Pons (tissue), 1 donor: ENCODE results near the gene WDR70.
"Not testable (repeated sequence)": the region's sequence is repeated elsewhere in the genome, so short reads cannot be mapped to it uniquely, and the experiment has no call there.

ENCODE experiments used
- DNase-seq: peaks from one replicate; pipeline ENCODE4 v3.0.0-alpha.2; 2016; ENCODE audit warnings: low spot score

The WDR70 gene

DNA sequence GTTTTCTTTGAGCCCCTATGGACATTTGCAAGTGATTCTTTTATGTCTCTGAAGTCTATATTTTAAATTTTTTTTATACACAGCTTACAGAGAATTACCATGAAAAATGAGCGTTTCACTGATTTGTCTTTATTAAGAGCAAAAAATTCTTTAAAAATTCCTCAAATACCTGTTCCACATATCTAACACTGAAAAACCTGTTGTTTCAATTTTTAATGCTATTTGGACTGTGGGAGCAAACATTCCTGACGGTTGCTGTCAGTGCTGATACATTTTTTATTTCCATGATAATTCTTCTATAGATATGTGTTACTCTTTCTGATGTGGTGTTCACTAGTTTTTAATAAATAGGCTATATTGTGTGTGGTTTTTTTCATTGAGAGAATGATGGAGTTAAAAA, 261.0 kb downstream of the WDR70 start:
- no peak for DNase-seq

DNA sequence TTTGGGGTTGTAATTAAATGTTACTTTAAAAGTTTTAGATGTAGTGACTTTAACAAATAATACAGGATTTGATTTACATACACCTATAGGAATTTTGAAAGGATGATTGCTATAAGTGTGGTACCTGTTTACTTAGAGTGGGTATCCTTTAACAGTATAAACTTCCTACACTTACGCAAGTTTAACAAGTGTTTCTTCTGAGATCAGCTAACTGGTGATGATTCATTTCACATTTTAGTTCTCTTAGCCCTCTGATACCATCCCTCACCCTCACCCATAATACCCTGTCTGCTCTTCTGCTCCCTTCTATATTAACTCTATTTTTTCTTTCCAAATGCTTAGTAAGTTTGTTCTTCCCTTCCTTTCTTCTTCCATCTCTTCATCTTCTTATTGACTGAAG, 262.8 kb downstream of the WDR70 start:
- no peak for DNase-seq

DNA sequence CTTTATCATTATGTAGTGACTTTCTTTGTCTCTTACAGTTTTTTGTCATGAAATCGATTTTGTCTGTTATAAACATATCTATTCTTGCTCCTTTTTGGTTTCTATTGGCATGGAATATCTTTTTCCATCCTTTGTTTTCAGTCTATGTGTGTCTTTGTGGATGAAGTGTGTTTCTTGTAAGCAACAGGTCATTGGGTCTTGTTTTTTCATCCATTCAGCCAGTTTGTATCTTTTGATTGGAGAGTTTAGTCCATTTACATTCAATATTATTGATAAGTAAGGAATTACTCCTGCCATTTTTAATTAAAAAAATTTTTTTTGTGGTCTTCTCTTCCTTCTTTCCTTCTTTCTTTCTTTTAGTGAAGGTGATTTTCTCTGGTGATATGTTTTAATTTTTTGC, 266.6 kb downstream of the WDR70 start:
- DNase-seq, result no peak

DNA sequence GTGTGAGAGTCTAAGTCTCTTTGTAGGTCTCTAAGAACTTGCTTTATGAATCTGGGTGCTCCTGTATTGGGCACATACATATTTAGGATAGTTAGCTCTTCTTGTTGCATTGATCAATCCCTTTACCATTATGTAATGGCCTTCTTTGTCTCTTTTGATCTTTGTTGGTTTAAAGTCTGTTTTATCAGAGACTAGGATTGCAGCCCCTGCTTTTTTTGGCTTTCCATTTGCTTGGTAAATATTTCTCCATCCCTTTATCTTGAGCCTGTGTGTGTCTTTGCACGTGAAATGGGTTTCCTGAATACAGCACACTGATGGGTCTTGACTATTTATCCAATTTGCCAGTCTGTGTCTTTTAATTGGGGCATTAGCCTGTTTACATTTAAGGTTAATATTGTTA, 275.4 kb downstream of the WDR70 start:
- DNase-seq, result not testable (repeated sequence)

DNA sequence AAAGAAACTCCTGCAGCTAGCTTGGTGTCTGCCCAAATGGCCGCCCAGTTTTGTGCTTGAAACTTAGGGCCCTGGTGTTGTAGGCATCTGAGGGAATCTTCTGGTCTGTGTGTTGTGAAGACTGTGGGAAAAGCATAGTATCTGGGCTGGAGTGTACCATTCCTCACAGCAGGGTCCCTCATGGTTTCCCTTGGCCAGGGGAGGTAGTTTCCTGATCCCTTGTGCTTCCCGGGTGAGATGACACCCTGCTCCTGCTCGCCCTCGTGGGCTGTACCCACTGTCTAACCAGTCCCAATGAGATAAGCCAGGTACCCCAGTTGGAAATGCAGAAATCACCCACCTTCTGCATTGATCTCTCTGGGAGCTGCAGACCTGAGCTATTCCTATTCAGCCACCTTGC, 277.9 kb downstream of the WDR70 start:
- DNase-seq, result no peak

DNA sequence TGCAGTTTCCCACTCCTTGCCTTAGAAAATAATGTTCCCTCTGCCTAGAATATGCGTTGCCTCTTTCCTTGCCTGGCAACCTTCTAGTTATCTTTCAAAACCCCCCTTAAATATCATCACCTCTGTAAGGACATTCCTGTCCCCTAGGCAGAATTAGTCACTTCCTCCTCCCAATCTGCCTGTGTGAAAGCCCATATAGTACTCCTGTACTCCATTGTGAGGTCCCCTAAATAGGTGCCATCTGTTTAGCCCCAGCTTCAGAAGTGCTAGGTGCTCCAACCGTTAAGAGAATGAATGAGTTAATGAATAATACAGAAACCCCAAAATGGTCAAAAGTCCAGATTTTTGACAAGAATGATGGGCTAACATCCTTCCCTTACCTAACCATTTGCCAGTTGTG, 279.3 kb downstream of the WDR70 start:
- DNase-seq, result no peak

DNA sequence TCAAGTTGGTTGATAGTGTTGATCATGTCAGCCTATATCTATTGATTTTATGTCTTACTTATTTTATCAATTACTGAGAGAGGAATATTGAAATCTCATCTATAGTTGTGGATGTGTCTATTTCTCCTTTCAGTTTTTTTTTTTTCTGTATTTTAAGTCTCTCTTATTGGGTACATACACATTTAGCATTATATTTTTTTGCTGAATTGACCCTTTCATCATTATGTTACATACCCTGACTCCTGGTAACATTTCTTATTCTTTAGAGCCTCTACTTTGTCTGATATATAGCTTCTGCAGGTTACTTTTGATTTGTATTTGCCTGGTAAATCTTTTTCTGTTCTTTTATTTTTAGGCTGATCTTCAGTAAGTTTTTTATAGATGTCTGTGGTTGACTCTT, 281.2 kb downstream of the WDR70 start:
- no peak for DNase-seq

DNA sequence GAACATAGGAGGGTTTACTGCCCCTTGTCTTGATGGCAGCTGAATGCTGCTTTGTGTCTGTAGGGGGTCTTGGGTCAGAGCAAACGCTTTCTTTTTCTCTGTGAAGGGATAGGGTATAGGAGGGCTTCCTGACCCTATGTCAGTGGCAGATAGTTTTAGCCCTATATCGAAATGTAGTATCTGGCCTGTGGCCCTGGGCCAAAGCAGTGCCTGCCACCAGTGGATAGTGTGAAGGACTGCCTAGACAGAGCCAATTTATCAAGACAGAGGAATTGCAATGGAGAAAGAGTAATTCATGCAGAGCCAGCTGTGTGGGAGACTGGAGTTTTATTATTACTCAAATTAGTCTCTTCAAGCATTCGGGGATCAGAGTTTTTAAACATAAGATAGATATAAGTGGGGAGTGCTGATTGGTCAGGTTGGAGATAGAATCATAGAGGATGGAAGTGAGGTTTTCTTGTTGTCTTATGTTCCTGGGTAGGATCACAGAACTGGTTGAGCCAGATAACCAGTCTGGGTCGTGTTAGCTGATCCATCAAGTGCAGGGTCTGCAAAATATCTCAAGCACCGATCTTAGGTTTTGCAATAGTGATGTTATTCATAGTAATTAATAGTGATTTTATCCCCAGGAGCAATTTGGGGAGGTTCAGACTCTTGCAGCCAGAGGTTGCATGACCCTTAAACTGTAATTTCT, 282.3 kb downstream of the WDR70 start:
- no peak for DNase-seq

DNA sequence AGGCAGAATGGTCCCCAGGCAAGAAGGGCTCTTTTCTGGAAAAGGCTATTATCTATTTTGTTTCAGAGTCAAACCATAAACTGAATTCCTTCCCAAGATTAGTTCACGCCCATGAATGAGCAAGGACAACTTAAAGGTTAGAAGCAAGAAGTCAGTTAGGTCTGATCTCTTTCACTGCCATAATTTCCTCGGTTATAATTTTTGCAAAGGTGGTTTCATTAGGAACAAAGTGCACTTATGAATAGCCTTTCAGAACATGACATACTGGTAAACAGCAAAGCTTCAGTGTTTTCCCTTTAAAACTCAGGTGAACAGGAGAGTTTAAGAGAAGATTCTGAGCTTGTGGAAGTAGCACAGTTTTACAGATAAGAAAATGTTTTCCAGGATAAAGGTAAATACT, 282.8 kb downstream of the WDR70 start:
- DNase-seq, result no peak

DNA sequence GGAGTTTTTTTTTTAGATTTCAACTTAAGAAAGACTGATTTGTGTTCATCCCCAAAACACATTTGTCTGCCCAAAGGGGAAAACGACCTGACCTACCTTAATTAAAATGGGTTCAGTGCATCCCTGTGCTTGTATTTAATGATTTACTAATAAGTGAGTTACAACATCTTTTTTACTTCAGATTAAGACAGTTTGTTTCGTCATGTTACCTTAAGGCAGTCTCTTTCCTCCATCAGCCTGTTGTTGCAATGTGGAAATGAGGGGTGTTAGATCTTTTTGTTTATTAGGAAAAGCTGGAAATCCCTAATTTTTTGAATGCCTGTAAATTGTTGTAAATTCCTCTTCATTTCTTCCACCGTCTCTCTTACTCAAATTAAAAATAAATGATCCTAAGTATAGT, 283.2 kb downstream of the WDR70 start:
- no peak for DNase-seq

DNA sequence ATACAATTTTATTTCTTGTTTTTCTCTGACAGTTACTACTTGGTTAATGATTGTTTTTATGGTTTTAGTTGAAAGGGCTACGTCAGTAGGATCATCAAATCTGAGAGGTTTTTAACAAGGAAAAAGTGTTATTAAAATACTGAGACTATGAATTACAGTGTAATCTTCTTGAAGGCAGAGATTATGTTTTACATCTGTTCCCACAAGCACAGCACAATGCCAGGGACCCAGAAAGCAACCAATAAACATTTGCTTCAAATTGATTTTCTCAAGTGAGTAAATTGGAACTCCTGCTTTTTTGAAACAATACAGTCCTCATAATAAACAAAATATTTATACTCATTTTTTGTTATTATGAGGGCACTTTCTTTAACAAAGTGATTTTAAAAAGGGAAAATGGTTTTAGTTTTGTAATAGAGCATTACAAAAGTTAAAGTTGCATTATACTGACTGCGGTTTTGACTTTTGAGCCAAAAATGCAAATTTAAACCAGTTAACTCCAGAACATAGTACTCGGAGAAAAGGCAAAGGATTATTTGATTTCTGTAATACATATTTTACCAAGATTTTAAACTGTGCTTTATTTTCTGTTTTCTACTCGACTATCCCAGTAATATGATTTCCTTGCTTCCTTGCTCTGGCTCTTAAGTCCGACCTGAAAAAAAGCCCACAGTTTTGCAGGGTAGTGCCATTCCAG, 283.8 kb downstream of the WDR70 start:
- DNase-seq, result no peak

DNA sequence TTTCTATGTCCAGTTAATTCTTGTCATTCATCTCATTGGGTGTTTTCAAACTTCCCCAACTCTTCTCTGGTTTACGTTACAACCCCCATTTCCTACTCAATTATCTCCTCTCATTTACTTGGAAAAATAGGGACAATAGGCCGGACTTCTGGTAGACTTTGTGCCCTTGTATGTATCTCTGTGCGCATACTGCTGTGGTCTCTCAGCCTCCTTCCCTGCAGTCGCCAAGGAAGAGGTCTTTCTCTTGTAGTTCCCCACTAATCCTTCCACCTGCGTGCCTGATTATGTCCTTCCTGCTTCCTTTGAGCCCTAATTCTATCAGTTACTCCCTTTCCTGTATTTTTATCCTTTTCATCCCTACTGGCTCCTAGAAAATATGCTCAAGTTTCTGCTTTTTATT, 284.4 kb downstream of the WDR70 start:
- DNase-seq, result no peak

DNA sequence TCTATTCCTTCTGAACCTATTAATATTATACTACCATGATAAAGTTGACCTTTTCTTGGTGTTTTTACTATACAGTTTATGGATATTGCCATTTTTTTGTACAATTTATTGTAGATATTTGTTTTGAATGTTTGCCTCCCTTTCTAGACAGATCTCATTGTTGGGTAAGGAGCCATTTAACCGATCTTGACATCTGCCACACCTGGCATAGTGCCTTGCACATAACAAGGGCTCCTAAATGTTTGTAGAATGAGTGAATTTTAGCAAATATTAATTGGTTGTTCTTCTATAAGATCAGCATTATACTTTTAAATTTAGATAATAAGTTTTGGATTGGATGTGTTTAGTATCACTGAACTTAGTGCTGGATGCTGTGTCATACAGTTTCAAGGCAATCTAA, 285.4 kb downstream of the WDR70 start:
- no peak for DNase-seq

DNA sequence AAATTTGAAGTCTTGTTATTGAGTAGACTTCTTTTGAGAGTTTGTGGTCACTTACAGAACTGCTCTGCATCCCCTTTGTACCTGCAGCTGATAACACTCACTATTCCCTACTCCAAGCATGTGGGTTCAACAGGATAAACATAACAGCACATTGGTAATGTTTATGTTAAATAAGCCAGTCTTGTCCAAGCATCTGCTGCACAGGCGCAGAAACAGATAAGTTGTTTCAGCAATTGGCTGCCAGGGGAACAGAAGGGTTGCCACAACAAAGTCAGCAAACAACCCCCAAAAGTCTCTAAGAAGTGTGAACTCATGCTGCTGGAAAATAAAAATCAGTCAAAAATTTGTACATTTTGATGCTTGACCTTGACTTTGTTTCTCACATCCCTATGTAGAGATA, 286.2 kb downstream of the WDR70 start:
- no peak for DNase-seq

DNA sequence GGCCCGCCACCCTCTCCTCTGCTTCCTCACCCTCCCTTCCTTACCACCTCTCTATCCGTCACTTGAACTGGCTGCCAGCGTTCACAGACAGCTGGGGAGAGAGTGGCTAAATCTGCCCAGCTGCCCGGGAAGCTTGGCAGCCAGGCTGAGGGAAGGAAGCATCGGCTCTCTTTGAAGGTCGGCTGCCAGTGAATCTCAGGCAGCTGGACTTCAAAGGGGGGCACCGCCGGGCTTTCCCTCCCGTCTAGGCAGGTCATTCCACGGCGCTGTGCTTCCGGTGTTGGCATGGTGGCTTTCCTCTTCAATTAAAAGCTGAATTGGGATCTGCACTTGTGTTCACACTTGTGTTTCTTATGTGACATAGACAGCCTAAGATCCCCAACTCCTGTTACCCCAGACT, 286.8 kb downstream of the WDR70 start:
- peak; percentile 61 for DNase-seq

DNA sequence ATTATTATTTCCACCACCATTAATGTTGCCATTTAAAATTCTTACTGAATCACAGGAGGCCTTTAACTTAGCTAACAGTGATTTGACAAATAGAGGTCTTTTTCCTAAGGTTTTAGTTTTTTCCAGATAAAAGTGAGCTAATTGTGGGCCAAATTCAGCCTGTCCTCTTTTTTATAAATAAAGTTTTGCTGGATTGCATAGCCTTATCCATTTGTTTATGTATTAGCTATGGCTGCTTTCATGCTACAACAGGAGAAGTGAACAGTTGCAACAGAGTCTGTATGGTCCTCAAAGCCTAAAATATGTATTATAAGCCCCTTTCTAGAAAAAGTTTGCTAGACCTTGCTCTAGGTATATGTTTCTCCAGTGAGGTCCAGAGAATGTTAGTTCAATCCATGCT, 288.3 kb downstream of the WDR70 start:
- DNase-seq, result no peak

DNA sequence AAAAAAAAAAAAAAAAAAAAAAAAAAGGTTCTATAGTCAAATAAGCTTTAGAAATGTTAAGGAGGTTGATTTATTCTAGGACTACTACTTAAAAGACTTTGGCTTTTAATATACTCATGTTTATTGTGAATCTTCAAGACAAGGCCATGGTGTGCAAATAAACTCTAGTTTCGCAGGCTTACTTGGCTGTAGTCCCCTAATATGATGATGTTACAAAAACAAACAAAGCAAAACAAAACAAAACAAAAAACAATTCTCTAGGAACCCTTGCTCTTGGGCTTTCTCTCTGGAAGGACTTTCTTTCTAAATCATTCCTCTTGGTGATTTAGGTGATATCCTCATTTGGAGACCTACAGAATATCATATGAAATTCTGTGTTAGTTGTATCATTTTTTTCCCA, 288.7 kb downstream of the WDR70 start:
- DNase-seq, result no peak

DNA sequence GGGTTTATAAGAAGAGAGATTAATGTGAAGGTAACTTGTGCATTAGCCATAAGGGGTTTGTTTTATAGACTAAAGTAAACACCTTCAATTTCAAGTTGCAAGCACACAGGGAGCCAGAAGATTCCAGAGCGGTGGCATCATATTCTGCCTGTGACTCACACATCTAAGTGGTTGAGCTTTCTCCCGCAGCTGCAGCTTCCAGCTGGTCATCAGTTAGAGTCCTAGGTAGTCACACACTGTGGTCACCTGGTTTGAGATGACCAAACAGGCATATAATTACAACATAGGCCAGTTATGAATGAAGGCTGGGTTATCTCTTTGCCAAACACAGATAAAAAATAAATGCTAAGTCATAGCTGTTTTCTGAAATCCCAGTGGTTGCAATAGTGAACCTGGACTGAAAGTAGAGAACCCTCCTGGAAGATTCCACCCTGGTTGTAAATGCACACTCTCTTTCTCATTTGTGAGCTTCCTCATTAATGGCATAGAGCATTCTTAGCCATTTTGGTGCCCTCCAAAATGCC, 289.5 kb downstream of the WDR70 start:
- no peak for DNase-seq

DNA sequence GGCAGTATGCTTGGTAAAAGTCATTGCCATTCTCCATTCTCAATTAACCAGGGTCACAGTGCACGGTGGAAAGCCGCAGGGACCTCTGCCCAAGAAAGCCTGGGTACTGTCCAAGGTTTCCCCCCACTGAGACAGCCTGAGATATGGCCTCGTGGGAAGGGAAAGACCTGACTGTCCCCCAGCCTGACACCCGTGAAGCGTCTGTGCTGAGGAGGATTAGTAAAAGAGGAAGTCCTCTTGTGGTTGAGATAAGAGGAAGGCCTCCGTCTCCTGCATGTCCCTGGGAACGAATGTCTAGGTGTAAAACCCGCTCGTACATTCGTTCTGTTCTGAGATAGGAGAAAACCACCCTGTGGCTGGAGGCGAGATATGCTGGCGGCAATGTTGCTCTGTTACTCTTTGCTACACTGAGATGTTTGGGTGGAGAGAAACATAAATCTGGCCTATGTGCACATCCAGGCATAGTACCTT, 293.0 kb downstream of the WDR70 start:
- DNase-seq, result not testable (repeated sequence)

DNA sequence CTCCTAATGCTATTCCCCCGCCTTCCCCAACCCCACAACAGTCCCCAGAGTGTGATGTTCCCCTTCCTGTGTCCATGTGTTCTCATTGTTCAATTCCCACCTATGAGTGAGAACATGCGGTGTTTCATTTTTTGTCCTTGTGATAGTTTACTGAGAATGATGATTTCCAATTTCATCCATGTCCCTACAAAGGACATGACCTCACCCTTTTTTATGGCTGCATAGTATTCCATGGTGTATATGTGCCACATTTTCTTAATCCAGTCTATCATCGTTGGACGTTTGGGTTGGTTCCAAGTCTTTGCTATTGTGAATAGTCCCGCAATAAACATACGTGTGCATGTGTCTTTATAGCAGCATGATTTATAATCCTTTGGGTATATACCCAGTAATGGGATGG, 295.2 kb downstream of the WDR70 start:
- not testable (repeated sequence) for DNase-seq

DNA sequence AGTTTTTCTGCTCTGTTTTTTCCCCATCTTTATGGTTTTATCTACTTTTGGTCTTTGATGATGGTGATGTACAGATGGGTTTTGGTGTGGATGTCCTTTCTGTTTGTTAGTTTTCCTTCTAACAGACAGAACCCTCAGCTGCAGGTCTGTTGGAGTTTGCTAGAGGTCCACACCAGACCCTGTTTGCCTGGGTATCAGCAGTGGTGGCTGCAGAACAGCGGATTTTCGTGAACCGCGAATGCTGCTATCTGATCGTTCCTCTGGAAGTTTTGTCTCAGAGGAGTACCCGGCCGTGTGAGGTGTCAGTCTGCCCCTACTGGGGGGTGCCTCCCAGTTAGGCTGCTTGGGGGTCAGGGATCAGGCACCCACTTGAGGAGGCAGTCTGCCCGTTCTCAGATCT, 300.2 kb downstream of the WDR70 start:
- not testable (repeated sequence) for DNase-seq

DNA sequence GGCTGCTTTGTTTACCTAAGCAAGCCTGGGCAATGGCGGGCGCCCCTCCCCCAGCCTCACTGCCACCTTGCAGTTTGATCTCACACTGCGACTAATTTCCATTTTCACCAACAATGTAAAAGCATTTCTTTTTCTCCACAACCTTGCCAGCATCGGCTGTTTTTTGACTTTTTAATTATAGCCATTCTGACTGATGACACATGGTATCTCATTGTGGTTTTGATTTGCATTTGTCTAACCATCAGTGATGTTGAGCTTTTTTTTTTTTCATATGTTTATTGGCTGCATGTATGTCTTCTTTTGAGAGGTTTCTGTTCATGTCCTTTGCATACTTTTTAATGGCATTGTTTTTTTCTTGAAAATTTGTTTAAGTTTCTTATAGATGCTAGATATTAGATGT, 300.8 kb downstream of the WDR70 start:
- DNase-seq, result not testable (repeated sequence)

DNA sequence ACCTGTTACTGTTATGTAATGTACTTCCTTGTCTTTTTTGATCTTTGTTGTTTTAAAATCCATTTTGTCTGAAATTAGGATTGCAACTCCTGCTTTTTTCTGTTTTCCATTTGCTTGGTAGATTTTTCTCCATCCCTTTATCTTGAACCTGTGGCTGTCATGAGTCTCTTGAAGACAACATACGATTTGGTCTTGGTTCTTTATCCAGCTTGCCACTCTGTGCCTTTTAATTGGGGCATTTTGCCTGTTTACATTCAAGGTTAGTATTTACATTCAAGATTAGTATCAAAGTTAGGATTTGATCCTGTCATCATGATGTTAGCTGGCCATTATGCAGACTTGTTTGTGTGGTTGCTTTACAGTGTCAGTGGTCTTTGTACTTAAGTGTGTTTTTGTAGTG, 304.0 kb downstream of the WDR70 start:
- no peak for DNase-seq

DNA sequence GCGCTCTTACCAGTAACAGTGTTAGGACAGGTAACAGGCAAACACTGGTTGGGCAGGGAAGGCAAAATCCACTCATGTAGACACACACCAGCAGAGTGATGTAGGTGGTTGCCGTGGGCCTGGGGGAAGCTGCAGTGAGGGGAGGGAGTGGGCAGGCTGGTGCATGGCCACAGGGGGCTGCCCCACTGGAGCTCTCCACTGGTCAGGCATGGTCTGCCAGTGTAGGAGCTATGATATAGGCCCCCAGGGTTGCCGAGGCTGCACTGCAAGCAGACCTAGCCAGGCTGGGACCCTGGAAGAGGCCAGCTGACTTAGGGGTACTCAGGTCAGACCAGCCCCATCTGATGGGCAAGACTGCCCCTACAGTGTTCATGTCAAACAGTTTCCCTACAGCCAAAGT, 306.1 kb downstream of the WDR70 start:
- DNase-seq, result no peak
